Activated CD8-positive, alpha-beta memory T cell treated with anti-CD3 and anti-CD28 coated beads, Interleukin-2, amount 50 U/mL, for 1 hour (primary cell): ENCODE measurements around the gene TEX38.
"Not testable (repeated sequence)": the region's sequence is repeated elsewhere in the genome, so short reads cannot be mapped to it uniquely, and the experiment has no call there.

Experiments
- DNase-seq: peaks from one replicate; pipeline ENCODE4 v3.0.0-alpha.2; 2020; ENCODE audit errors: extremely low read depth

The TEX38 gene

DNA sequence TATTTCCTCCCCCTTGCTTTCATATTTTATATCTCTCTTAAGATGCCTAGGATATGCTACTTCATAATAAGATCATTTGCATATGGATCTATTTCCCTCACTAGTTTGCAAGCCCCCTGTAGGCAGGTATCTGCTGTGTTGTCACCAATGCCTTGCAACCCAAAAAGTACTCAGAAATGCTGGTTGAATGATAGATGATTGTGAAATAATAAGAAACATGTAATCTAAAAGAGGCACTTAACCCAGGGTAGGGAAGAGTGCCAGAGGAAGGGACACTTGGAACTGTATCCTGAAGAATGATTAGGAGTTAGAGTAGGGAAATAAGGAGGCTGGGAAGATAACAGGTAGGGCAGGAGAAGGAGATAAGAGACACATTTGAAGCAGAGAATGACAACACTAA lies 15.8 kb upstream of the TEX38 start:
- DNase-seq = no peak

- DNase-seq = no peak
Observed at GRCh38 chr1:46656643-46657042, 15.0 kb upstream of the TEX38 start.

- no peak for DNase-seq
Observed at GRCh38 chr1:46657775-46658174, 13.9 kb upstream of the TEX38 start.

DNA sequence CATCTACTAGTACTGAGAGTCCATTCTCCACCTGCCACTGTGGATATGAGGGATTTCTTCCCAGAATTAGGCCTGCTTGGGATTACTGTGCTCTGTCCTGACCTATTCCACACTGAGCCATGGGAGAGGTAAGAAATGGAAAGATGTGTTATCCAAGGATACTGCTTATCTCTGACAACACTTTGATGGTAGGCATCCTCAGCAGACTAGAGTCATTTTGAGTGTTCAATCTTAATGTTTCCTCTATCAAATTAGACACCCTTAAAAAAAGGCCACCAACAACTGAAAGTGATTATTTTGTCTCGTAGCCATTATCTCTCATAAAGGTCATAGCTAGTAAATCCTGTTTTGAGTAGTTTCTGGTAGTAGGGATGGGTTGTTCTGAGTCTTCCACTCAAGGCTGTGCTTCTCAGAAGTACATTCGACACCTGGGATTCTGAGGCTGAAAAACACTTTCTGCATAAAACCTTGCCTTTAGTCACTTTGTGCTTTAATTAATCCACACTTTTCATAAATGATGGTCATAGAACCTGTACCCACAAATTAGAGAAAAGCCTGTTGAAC lies 12.3 kb upstream of the TEX38 start:
- DNase-seq = no peak

- DNase-seq = not testable (repeated sequence)
Observed at GRCh38 chr1:46660116-46660515, 11.5 kb upstream of the TEX38 start.

- not testable (repeated sequence) for DNase-seq
Observed at GRCh38 chr1:46662919-46663318, 8.7 kb upstream of the TEX38 start.

- no peak for DNase-seq
Observed at GRCh38 chr1:46665983-46666382, 5.7 kb upstream of the TEX38 start.

DNA sequence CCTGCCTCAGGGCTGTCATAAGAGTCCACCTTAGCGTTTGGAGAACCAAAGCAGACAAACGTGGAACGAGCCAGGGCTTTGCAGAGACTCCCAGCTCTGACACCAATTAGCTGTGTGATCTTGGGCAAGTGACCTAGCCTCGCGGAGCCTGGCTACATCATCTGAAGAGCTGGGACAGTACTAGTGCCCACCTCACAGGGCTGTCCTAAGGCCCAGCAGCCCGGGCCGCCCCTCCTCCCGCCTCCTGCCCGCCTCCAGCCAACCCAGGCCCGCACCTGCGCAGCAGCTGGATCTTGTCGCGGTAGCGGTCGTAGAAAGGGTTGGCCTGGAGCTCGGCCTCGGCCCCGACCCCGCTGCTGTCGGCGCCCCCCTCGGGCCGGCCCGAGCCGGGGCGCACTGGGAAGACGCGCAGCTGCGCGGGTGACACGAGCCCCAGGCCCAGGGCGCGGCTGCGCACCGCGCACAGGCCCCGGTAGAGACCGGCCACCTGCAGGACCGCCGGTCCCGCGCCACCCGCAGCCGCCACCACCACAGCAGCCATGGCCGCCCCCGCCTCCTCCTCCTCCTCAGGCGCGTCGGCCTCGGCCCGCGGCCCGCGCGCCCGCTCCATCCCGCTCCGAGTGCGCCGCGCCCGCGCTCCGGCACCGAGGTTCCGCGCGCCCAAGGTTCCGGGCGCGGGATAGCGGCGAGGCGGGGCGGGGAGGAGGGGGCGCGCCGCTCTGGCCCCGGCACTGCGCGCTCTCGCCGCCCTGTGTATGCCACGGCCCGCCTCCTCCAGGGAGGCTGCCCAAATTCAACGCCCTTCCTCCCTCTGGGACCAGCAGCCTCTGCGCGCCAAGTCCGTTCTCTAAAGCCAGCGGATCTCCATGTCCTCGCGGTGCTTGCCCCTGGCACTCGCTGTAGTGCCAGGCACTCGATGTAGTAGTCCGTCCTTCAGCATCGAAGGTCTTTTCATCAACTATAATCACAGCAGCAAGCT lies 3.6 kb upstream of the TEX38 start, which contains the start of gene ATPAF1:
Gene ATPAF1 (minus strand): TSS at position 583 of the 979 bp plus-strand sequence. CDS start 42 bp downstream, at position 541.
- DNase-seq = peak; percentile 4

DNA sequence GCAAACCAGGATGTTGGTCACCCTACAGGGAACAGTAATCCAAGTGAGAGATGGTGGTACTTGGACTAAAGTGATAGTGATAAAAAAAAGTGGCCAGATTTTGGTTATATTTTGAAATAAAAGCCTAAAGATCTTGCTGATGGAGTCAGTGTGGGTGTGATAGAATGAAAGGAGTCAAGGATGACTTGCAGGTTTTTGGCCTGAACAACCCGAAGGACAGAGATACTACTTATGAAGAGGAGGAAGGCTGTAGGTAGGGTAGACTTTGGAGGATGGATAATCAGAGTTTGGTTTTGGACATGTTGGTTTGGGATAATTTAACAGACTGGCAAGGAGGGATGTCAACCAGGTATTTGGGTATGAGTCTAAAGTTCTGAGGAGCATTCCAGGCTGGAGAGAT lies 1.5 kb upstream of the TEX38 start:
- no peak for DNase-seq

- DNase-seq = no peak
Observed at GRCh38 chr1:46672696-46673095, 1.0 kb downstream of the TEX38 start.

DNA sequence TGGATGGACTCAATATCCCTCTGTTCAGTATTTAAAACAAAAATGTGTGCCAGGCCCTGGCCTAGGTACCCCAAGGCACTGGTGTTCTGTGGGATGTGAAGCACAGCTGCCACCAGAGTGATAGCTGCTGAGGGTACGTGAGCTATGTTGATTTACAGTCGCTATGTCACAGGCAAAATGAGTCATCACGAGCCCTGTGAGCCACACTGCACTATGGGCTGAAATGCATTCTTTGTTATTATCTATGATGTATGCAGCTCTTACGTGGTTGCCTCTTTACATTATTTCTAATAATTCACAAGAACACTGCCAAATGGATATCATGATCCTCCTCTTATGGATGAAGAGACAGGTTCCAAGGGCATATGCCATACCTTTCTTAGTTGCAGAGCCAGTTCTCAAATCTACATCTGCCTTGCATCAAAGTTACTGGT lies 2.1 kb downstream of the TEX38 start:
- DNase-seq = no peak

GRCh38 chr1:46675549-46676314 lies 4.1 kb downstream of the TEX38 start:
- no peak for DNase-seq

- DNase-seq = no peak
Observed at GRCh38 chr1:46676531-46676930, 4.9 kb downstream of the TEX38 start.

DNA sequence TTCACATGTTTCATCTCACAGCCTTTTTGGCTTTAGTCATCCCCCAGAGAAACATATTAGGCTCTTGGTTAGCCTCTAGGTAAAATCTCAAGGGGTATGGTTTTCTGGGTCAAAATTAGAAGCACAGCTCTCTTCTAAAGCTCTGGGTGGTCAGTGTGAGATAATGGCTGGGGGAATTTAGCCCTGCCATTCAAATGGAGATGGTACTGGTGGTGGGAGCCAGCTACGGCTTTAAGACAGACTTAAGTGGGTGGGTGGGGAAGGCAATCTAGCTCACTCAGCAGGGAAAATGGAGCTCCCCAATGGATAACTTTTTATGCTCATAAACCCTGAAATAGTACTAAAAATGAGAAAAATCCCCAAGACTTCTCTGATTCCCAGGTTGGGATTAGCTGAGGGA lies 5.7 kb downstream of the TEX38 start:
- DNase-seq = no peak

- no peak for DNase-seq
Observed at GRCh38 chr1:46679789-46680573, 8.3 kb downstream of the TEX38 start.

- no peak for DNase-seq
Observed at GRCh38 chr1:46681333-46682034, 9.8 kb downstream of the TEX38 start.

- DNase-seq = no peak
Observed at GRCh38 chr1:46682064-46682463, 10.4 kb downstream of the TEX38 start.

GRCh38 chr1:46684670-46685069 lies 13.0 kb downstream of the TEX38 start:
- DNase-seq = no peak

DNA sequence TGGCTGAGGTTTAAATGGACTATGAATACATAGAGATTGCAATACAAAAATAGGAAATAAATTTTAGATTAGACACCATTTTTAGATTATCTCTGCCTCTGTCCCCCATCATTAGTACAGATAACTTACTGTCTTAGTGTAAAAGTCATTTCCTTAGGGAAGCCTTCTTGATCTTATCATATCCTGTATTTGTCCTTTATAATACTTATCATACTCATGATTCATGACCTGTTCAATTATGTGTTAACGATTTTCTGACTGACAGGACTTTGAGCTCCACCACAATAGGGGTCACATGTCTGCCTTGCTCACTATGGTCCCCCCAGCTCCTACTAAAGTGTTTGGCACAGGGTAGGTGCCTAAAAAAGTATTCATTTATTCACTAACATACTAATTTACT lies 14.6 kb downstream of the TEX38 start:
- DNase-seq = no peak

DNA sequence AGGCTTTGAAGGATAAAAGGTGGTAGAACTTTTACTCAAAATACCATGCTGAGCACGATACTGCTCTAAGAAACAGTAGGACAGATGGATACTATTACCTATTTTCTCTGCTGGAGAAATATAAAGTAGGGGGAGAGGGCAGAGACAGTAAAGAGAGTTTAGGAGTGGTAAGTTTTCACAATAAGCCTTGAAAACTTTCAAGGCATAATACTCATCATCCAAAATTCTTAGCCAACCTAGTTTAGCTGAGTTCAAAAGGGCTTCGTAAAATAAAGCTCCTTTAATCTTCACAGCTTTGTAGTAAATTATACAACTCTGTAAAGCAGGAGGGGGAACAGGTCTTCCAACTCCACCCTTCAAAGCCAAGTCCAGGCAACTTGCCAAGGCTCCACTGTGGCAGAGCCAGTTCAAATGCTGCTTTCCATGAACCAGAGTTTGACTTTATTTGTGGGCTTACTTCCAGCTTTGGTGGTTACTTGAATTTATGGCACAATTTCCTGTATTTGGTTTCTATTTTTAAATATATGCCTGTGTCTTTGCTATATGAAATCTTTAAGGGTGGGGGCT lies 15.5 kb downstream of the TEX38 start:
- no peak for DNase-seq
